ENCODE data around the gene C16orf87. TPM values are rescaled to one million over a fixed set of nuclear protein-coding genes. Genes with fewer than 3 reads are reported as not detected.

The C16orf87 gene
- total RNA-seq, 1 experiment from 2014 or later = 22.5 TPM

- ChIA-PET POLR2A (interaction anchor here (0.6 kb wide), 1 partner anchor 16 kb away, joined by 3 read pairs; no protein-coding TSS in a partner anchor), CTCF (interaction anchor here (0.6 to 1.6 kb wide), 3 partner anchors 17 to 89 kb away, joined by 3 to 6 read pairs (median 4); no protein-coding TSS in a partner anchor)
- Mint-ChIP-seq H3K4me3 (no peak overlapping the region), H3K36me3 (0 out of 2 replicates have a peak, but pooled peaks cover 2% of the 10 kb centered on the region), H3K27ac (no peak overlapping the region), H3K4me1 (peaks cover 14% of the 10 kb centered on the region), H3K9me3 (peaks cover 7% of the 10 kb centered on the region), H3K27me3 (ENCODE audit: low read depth) (no peaks in the 10 kb centered on the region)
- DNase-seq (ENCODE audit: low spot score) (no peak), ATAC-seq (peak; percentile 63)
- TF ChIP-seq CBFB (CRISPR knock-in tag; IDR thresholded peaks at IDR 0.05; ENCODE audit: low read depth) (no peak), GABPB1 (CRISPR knock-in tag; IDR thresholded peaks at IDR 0.05) (peak; percentile 15; the same call in 1 of the 2 replicates), ETV6 (CRISPR knock-in tag; IDR thresholded peaks at IDR 0.05) (no peak), ATF2 (CRISPR knock-in tag; IDR thresholded peaks at IDR 0.05; ENCODE audit: borderline replicate concordance, low read depth) (no peak), ATF3 (CRISPR knock-in tag; conservative IDR thresholded peaks at IDR 0.05) (no peak), ZNF138 (CRISPR knock-in tag; conservative IDR thresholded peaks at IDR 0.05) (no peak), E2F5 (CRISPR knock-in tag; IDR thresholded peaks at IDR 0.05) (no peak)
Measured at GRCh38 chr16:46859719-46860152, 28.8 kb upstream of the C16orf87 start.

- DNase-seq (ENCODE audit: low spot score) (no peak), ATAC-seq (no peak)
- Mint-ChIP-seq H3K4me3 (no peak overlapping the region), H3K27ac (no peak overlapping the region), H3K4me1 (peaks cover 18% of the 10 kb centered on the region), H3K36me3 (0 out of 2 replicates have a peak, but pooled peaks cover 2% of the 10 kb centered on the region), H3K27me3 (ENCODE audit: low read depth) (no peaks in the 10 kb centered on the region), H3K9me3 (peaks cover 7% of the 10 kb centered on the region)
- TF ChIP-seq MYBL2 (CRISPR knock-in tag; IDR thresholded peaks at IDR 0.05) = no peak
- TF ChIP-seq ESRRA (CRISPR knock-in tag; IDR thresholded peaks at IDR 0.05; ENCODE audit: borderline replicate concordance) = no peak
- no peak for TF ChIP-seq CREB1 (CRISPR knock-in tag; IDR thresholded peaks at IDR 0.05)
- TF ChIP-seq E2F1 (CRISPR knock-in tag; IDR thresholded peaks at IDR 0.05) = no peak
- no peak for TF ChIP-seq ZBTB21 (CRISPR knock-in tag; IDR thresholded peaks at IDR 0.05; ENCODE audit: borderline replicate concordance)
- no peak for TF ChIP-seq CDX4 (CRISPR knock-in tag; IDR thresholded peaks at IDR 0.05; ENCODE audit: borderline replicate concordance)
- TF ChIP-seq MXD4 (CRISPR knock-in tag; IDR thresholded peaks at IDR 0.05; ENCODE audit: borderline replicate concordance) = no peak
- no peak for TF ChIP-seq ZNF281 (CRISPR knock-in tag; IDR thresholded peaks at IDR 0.05)
- no peak for TF ChIP-seq GTF2I (CRISPR knock-in tag; conservative IDR thresholded peaks at IDR 0.05)
- no peak for TF ChIP-seq ZNF396 (CRISPR knock-in tag; IDR thresholded peaks at IDR 0.05; ENCODE audit: borderline replicate concordance)
- TF ChIP-seq TCF7 (CRISPR knock-in tag; IDR thresholded peaks at IDR 0.05; ENCODE audit: low read depth) = no peak
- no peak for TF ChIP-seq ZNF512 (CRISPR knock-in tag; IDR thresholded peaks at IDR 0.05; ENCODE audit: borderline replicate concordance)
- TF ChIP-seq NFATC4 (CRISPR knock-in tag; IDR thresholded peaks at IDR 0.05) = no peak
- TF ChIP-seq RELA (CRISPR knock-in tag; IDR thresholded peaks at IDR 0.05; ENCODE audit: borderline replicate concordance) = no peak
- TF ChIP-seq ZBTB43 (CRISPR knock-in tag; IDR thresholded peaks at IDR 0.05) = no peak
- CTCF ChIA-PET = interaction anchor here (1.0 to 2.4 kb wide), 8 partner anchors 8 to 85 kb away, joined by 3 to 17 read pairs (median 4); partner anchors contain the start of gene GPT2
- POLR2A ChIA-PET = interaction anchor here (0.7 kb wide), 1 partner anchor 66 kb away, joined by 4 read pairs; no protein-coding TSS in a partner anchor
Measured at GRCh38 chr16:46858151-46858550, 27.2 kb upstream of the C16orf87 start.
